RWPE2 (cell line): ENCODE data around the gene NDUFV1.
"Not testable (repeated sequence)": the region's sequence is repeated elsewhere in the genome, so short reads cannot be mapped to it uniquely, and the experiment has no call there.

ENCODE experiments used
- ATAC-seq: fragments of 200-7000 bp; cut with Tn5 transposase; 3 replicates; pipeline ENCODE4 v1.9.1; 2021; ENCODE audit warnings: low read depth
- DNase-seq: peaks from one replicate; pipeline ENCODE4 v3.0.0-alpha.2; 2020; ENCODE audit warnings: low spot score
- H3K27ac ChIP-seq: fragments of 450-650 bp; 2 replicates; pipeline ENCODE4 v1.5.1; 2017; ENCODE audit warnings: mild to moderate bottlenecking; ENCODE audit not compliant: poor library complexity, severe bottlenecking
- H3K27me3 ChIP-seq: fragments of 250-450 bp; sonication (Bioruptor Pico); 2 replicates; pipeline ENCODE4 v1.5.1; 2021; ENCODE audit warnings: mild to moderate bottlenecking, moderate library complexity; ENCODE audit not compliant: insufficient read depth, poor library complexity, severe bottlenecking
- H3K36me3 ChIP-seq: fragments of 250-450 bp; sonication (Bioruptor Pico); 2 replicates; pipeline ENCODE4 v1.5.1; 2020; ENCODE audit warnings: low read depth, mild to moderate bottlenecking, moderate library complexity
- H3K4me1 ChIP-seq: fragments of 250-450 bp; sonication (Bioruptor Pico); 2 replicates; pipeline ENCODE4 v1.5.1; 2021; ENCODE audit warnings: mild to moderate bottlenecking, moderate library complexity; ENCODE audit not compliant: insufficient read depth, poor library complexity, severe bottlenecking
- H3K4me3 ChIP-seq: fragments of 250-450 bp; sonication (Bioruptor Pico); 2 replicates; pipeline ENCODE4 v1.5.1; 2021; ENCODE audit warnings: mild to moderate bottlenecking, moderate library complexity; ENCODE audit not compliant: severe bottlenecking
- H3K9me3 ChIP-seq: fragments of 250-450 bp; sonication (Bioruptor Pico); 2 replicates; pipeline ENCODE4 v1.5.1; 2021; ENCODE audit warnings: mild to moderate bottlenecking, moderate library complexity; ENCODE audit not compliant: severe bottlenecking
- CTCF ChIP-seq: fragments of 450-650 bp; IDR thresholded peaks from one replicate; pipeline ENCODE4 v1.5.1; 2017; ENCODE audit warnings: mild to moderate bottlenecking, moderate library complexity; ENCODE audit not compliant: poor library complexity, severe bottlenecking

Gene NDUFV1

GRCh38 chr11:67594480-67594879 lies 12.3 kb upstream of the NDUFV1 start:
- no peak for TF ChIP-seq CTCF
- H3K36me3 ChIP-seq = no peaks in the 10 kb centered on the region
- no peak overlapping the region for H3K4me3 ChIP-seq
- no peaks in the 10 kb centered on the region for H3K27me3 ChIP-seq
- no peaks in the 10 kb centered on the region for H3K4me1 ChIP-seq
- no peaks in the 10 kb centered on the region for H3K9me3 ChIP-seq
- ATAC-seq (no peak), DNase-seq (no peak)
- no peak overlapping the region for H3K27ac ChIP-seq

GRCh38 chr11:67596753-67597300 lies 9.9 kb upstream of the NDUFV1 start:
- no peak overlapping the region for H3K4me3 ChIP-seq
- no peak for ATAC-seq
- H3K9me3 ChIP-seq = no peaks in the 10 kb centered on the region

GRCh38 chr11:67597458-67597857 lies 9.3 kb upstream of the NDUFV1 start:
- not testable (repeated sequence) for H3K27me3 ChIP-seq

More at GRCh38 chr11:67596753-67597300, 9.9 kb upstream of the NDUFV1 start:
- no peak overlapping the region for H3K27ac ChIP-seq
- H3K27me3 ChIP-seq = no peaks in the 10 kb centered on the region
- no peak for TF ChIP-seq CTCF
- H3K36me3 ChIP-seq = no peaks in the 10 kb centered on the region
- no peak for DNase-seq
- no peaks in the 10 kb centered on the region for H3K4me1 ChIP-seq

GRCh38 chr11:67597963-67598362 lies 8.8 kb upstream of the NDUFV1 start:
- H3K36me3 ChIP-seq, H3K9me3 ChIP-seq, DNase-seq, H3K4me3 ChIP-seq, H3K27ac ChIP-seq, ATAC-seq, H3K4me1 ChIP-seq, H3K27me3 ChIP-seq: not testable (repeated sequence)

More at GRCh38 chr11:67597458-67597857, 9.3 kb upstream of the NDUFV1 start:
- DNase-seq, H3K4me3 ChIP-seq, H3K4me1 ChIP-seq, H3K36me3 ChIP-seq, ATAC-seq, H3K9me3 ChIP-seq, H3K27ac ChIP-seq: not testable (repeated sequence)

- H3K4me1 ChIP-seq = no peaks in the 10 kb centered on the region
- H3K36me3 ChIP-seq = no peaks in the 10 kb centered on the region
- no peaks in the 10 kb centered on the region for H3K27me3 ChIP-seq
- ATAC-seq (no peak), DNase-seq (no peak)
- TF ChIP-seq CTCF = no peak
- no peaks in the 10 kb centered on the region for H3K9me3 ChIP-seq
- no peak overlapping the region for H3K4me3 ChIP-seq
- no peak overlapping the region for H3K27ac ChIP-seq
Observed at GRCh38 chr11:67599149-67599548, 7.6 kb upstream of the NDUFV1 start.

- no peaks in the 10 kb centered on the region for H3K36me3 ChIP-seq
- H3K4me3 ChIP-seq = no peak overlapping the region
- DNase-seq (no peak), ATAC-seq (no peak)
- H3K27ac ChIP-seq = no peak overlapping the region
- TF ChIP-seq CTCF = no peak
- no peaks in the 10 kb centered on the region for H3K4me1 ChIP-seq
- no peaks in the 10 kb centered on the region for H3K27me3 ChIP-seq
- no peaks in the 10 kb centered on the region for H3K9me3 ChIP-seq
Observed at GRCh38 chr11:67600324-67601029, 6.3 kb upstream of the NDUFV1 start.
